Body of pancreas (tissue), 4 donors: Measurements from ENCODE around the gene TINCR.
"Not testable (repeated sequence)": the region's sequence is repeated elsewhere in the genome, so short reads cannot be mapped to it uniquely, and the experiment has no call there.

Experiments
- POLR2A ChIP-seq, 3 donors: fragments of 450-650 bp; IDR thresholded peaks; one replicate each; pipeline ENCODE4 v1.6.1; 2016; ENCODE audit warnings: antibody characterized with exemption in 3 of 3, mild to moderate bottlenecking in 2 of 3
- TF ChIP-seq, protein P1 (sequence below), 7 experiments: fragments of 450-650 bp in 4 of 7; fragments of 200-600 bp in 3 of 7; sonication (generic) in 3 of 7; IDR thresholded peaks; one replicate each; pipeline ENCODE4 v1.5.1; 2016 to 2019; ENCODE audit warnings: antibody characterized with exemption in 7 of 7

DNA sequence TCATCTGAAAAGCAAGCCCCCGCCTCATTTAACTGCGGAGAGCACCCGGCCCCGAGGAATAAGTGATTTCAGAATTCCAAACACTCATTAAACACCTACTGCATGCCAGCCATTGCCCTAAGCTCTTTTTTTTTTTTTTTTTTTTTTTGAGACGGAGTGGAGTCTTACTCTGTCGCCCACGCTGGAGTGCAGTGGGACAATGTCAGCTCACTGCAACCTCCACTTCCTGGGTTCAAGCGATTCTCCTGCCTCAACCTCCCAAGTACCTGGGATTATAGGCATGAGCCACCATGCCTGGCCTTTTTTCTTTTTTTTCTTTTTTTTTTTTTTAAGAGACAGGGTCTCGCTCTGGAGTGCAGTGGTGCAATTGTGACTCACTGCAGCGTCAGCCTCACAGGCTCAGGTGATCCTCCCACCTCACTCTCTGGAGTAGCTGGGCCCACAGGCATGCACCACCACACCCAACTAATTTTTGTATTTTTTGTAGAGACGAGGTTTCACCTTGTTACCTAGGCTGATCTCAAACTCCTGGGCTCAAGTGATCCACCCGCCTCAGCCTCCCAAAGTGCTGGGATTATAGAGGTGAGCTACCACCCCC is 30.7 kb downstream of the TINCR start:
- TF ChIP-seq, protein P1, sequence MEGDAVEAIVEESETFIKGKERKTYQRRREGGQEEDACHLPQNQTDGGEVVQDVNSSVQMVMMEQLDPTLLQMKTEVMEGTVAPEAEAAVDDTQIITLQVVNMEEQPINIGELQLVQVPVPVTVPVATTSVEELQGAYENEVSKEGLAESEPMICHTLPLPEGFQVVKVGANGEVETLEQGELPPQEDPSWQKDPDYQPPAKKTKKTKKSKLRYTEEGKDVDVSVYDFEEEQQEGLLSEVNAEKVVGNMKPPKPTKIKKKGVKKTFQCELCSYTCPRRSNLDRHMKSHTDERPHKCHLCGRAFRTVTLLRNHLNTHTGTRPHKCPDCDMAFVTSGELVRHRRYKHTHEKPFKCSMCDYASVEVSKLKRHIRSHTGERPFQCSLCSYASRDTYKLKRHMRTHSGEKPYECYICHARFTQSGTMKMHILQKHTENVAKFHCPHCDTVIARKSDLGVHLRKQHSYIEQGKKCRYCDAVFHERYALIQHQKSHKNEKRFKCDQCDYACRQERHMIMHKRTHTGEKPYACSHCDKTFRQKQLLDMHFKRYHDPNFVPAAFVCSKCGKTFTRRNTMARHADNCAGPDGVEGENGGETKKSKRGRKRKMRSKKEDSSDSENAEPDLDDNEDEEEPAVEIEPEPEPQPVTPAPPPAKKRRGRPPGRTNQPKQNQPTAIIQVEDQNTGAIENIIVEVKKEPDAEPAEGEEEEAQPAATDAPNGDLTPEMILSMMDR (IDR thresholded peaks at IDR 0.05): not testable (repeated sequence)
- not testable (repeated sequence) for TF ChIP-seq POLR2A (IDR thresholded peaks at IDR 0.05)
